Neuronal stem cell (in vitro differentiated cells): ENCODE data around the gene EIF2B5.
"Not testable (repeated sequence)": the region's sequence is repeated elsewhere in the genome, so short reads cannot be mapped to it uniquely, and the experiment has no call there.

Source experiments
- DNase-seq: peaks from one replicate; pipeline ENCODE4 v3.0.0-alpha.2; 2013; ENCODE audit warnings: low spot score
- H2AFZ ChIP-seq: one replicate; pipeline ENCODE4 v1.6.1; 2013; ENCODE audit warnings: mild to moderate bottlenecking, low read length, inconsistent platforms
- H2AK5ac ChIP-seq: 2 replicates; pipeline ENCODE4 v1.6.1; 2013; ENCODE audit warnings: low read depth, mild to moderate bottlenecking, inconsistent platforms, low read length, moderate library complexity, mixed read lengths
- H2BK120ac ChIP-seq: 2 replicates; pipeline ENCODE4 v1.6.1; 2013; ENCODE audit warnings: low read depth, mild to moderate bottlenecking, inconsistent platforms, low read length, moderate library complexity, mixed read lengths
- H2BK12ac ChIP-seq: one replicate; pipeline ENCODE4 v1.6.1; 2013; ENCODE audit warnings: low read length, inconsistent platforms
- H2BK15ac ChIP-seq: 2 replicates; pipeline ENCODE4 v1.6.1; 2013; ENCODE audit warnings: mild to moderate bottlenecking, low read length, inconsistent platforms, mixed read lengths
- H2BK5ac ChIP-seq: one replicate; pipeline ENCODE4 v1.6.1; 2013; ENCODE audit warnings: inconsistent platforms, mild to moderate bottlenecking, low read length, moderate library complexity
- H3K14ac ChIP-seq: one replicate; pipeline ENCODE4 v1.6.1; 2013; ENCODE audit warnings: low read length, inconsistent platforms
- H3K18ac ChIP-seq: 2 replicates; pipeline ENCODE4 v1.6.1; 2013; ENCODE audit warnings: low read length, inconsistent platforms
- H3K23ac ChIP-seq: 2 replicates; pipeline ENCODE4 v1.6.1; 2013; ENCODE audit warnings: low read depth, mild to moderate bottlenecking, mixed read lengths, low read length, inconsistent platforms; ENCODE audit not compliant: poor library complexity
- H3K27ac ChIP-seq: replicated peaks from 3 replicates; pipeline ENCODE4 v1.5.1; 2013; ENCODE audit warnings: low read length, inconsistent platforms
- H3K27me3 ChIP-seq, 3 experiments: 2 replicates each; pipeline ENCODE4 v1.6.1; 2013; ENCODE audit warnings: low read length in 3 of 3, mild to moderate bottlenecking in 2 of 3, inconsistent platforms in 1 of 3, low read depth in 1 of 3, mixed read lengths in 1 of 3, moderate library complexity in 1 of 3; ENCODE audit not compliant: control insufficient read depth in 3 of 3, insufficient read depth in 3 of 3
- H3K36me3 ChIP-seq, 2 donors: replicated peaks in 1 of 2; 2 replicates each; pipeline ENCODE4 v1.6.1; 2013; ENCODE audit warnings: low read length in 2 of 2; ENCODE audit not compliant: control insufficient read depth in 2 of 2, insufficient read depth in 2 of 2
- H3K4ac ChIP-seq: 2 replicates; pipeline ENCODE4 v1.6.1; 2013; ENCODE audit warnings: inconsistent platforms, mild to moderate bottlenecking, low read length, moderate library complexity
- H3K4me1 ChIP-seq, 2 donors: 1 replicate in 1 of 2; 2 replicates in 1 of 2; pipeline ENCODE4 v1.6.1; 2013; ENCODE audit warnings: low read length in 2 of 2, low read depth in 1 of 2; ENCODE audit not compliant: control insufficient read depth in 2 of 2, insufficient read depth in 1 of 2
- H3K4me2 ChIP-seq: one replicate; pipeline ENCODE4 v1.6.1; 2013; ENCODE audit warnings: mild to moderate bottlenecking, low read length, inconsistent platforms; ENCODE audit not compliant: insufficient read depth, poor library complexity, severe bottlenecking
- H3K4me3 ChIP-seq, 2 donors: 2 replicates each; pipeline ENCODE4 v1.5.1; 2013; ENCODE audit warnings: low read length in 2 of 2, mild to moderate bottlenecking in 2 of 2, inconsistent platforms in 1 of 2, moderate library complexity in 1 of 2
- H3K79me1 ChIP-seq: one replicate; pipeline ENCODE4 v1.6.1; 2013; ENCODE audit warnings: low read depth, mild to moderate bottlenecking, inconsistent platforms, low read length, moderate library complexity
- H3K9ac ChIP-seq: one replicate; pipeline ENCODE4 v1.6.1; 2013; ENCODE audit warnings: mild to moderate bottlenecking, low read depth, low read length, inconsistent platforms; ENCODE audit not compliant: poor library complexity
- H3K9me3 ChIP-seq, 2 donors: replicated peaks in 1 of 2; 2 replicates each; pipeline versions ENCODE3 to v1.6.1; 2013; ENCODE audit warnings: low read length in 2 of 2, mild to moderate bottlenecking in 2 of 2, inconsistent platforms in 1 of 2, low read depth in 1 of 2, mixed read lengths in 1 of 2, moderate library complexity in 1 of 2; ENCODE audit not compliant: control insufficient read depth in 2 of 2, insufficient read depth in 1 of 2
- H4K8ac ChIP-seq: one replicate; pipeline ENCODE4 v1.6.1; 2013; ENCODE audit warnings: low read depth, mild to moderate bottlenecking, inconsistent platforms, low read length, moderate library complexity
- H4K91ac ChIP-seq: one replicate; pipeline ENCODE4 v1.6.1; 2013; ENCODE audit warnings: low read length, low read depth, mild to moderate bottlenecking, inconsistent platforms; ENCODE audit not compliant: poor library complexity
- WGBS, 2 donors: extraction: QIAGEN DNeasy Blood & Tissue Kit; methylation state at CpG; one replicate each; pipeline ENCODE4 v1.1.7; 2013; ENCODE audit warnings: missing lambda C conversion rate in 2 of 2, mixed read lengths in 1 of 2; ENCODE audit not compliant: insufficient read length in 2 of 2, insufficient replicate concordance in 1 of 2; ENCODE audit errors: extremely low coverage in 2 of 2; 5-methylcytosine and 5-hydroxymethylcytosine counted together

Gene EIF2B5

DNA sequence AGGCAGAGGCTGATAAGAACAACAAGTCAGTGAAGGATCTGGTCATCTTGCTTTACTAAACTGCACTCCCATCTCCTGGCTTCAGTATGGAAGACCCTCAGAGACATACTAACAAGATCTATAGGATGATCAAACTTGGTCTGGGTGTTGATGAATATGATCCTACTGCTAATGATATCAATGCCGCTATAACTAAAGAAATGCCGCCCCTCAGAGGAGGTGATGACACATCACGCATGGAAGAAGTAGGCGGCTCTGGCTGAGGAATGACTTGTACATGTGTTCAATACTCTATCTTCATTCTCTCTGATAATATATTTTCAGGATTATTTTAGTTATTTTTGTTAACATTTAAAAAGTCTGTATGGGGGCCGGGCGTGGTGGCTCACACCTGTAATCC, 17.5 kb upstream of the EIF2B5 start:
- H3K9ac ChIP-seq, result no peak overlapping the region
- no peak for DNase-seq
- no peak overlapping the region for H3K27ac ChIP-seq
- H3K36me3 ChIP-seq, result no peaks in the 10 kb centered on the region
- no peak overlapping the region for H3K4me2 ChIP-seq
- no CpG with 5 or more reads among the region's 6 CpGs for WGBS, 2 donors
- no peak overlapping the region for H3K4ac ChIP-seq
- no peak overlapping the region for H2AK5ac ChIP-seq
- H3K79me1 ChIP-seq, result no peaks in the 10 kb centered on the region
- no peak overlapping the region for H3K23ac ChIP-seq
- H3K4me1 ChIP-seq, result no peaks in the 10 kb centered on the region
- H3K27me3 ChIP-seq, result peaks cover 0 to 2% (median 0%) of the 10 kb centered on the region in 3 experiments
- H2AFZ ChIP-seq, result no peak overlapping the region
- no peak overlapping the region for H2BK12ac ChIP-seq
- H2BK5ac ChIP-seq, result no peak overlapping the region
- H3K18ac ChIP-seq, result no peak overlapping the region
- H3K4me3 ChIP-seq, result no peak overlapping the region
- H2BK120ac ChIP-seq, result no peak overlapping the region
- H3K14ac ChIP-seq, result no peak overlapping the region
- no peak overlapping the region for H4K8ac ChIP-seq
- H4K91ac ChIP-seq, result no peak overlapping the region
- no peak overlapping the region for H2BK15ac ChIP-seq
- H3K9me3 ChIP-seq, result no peaks in the 10 kb centered on the region

DNA sequence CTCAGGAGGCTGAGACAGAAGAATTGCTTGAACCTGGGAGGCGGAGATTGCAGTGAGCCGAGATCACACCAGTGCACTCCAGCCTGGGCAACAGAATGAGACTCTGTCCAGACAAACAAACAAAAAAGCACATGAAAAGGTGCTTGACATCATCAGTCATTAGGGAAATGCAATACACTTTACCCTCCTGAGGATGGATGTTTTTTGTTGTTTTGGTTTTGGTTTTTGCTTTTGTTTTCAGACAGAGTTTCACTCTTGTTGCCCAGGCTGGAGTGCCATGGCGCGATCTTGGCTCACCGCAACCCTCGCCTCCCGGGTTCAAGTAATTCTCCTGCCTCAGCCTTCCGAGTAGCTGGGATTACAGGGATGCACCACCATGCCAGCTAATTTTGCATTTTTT, 14.1 kb upstream of the EIF2B5 start:
- H4K8ac ChIP-seq, H3K27ac ChIP-seq, H3K27me3 ChIP-seq, H3K4me2 ChIP-seq, H3K9ac ChIP-seq, H3K23ac ChIP-seq, H3K4me3 ChIP-seq, H2AFZ ChIP-seq, H3K4me1 ChIP-seq, H3K14ac ChIP-seq, H3K36me3 ChIP-seq, H2BK12ac ChIP-seq, H2BK5ac ChIP-seq, DNase-seq, H2AK5ac ChIP-seq, H3K18ac ChIP-seq, H3K9me3 ChIP-seq, H2BK15ac ChIP-seq, H2BK120ac ChIP-seq, H3K79me1 ChIP-seq, H3K4ac ChIP-seq, H4K91ac ChIP-seq: not testable (repeated sequence)
- WGBS, 2 donors, result no CpG with 5 or more reads among the region's 8 CpGs

DNA sequence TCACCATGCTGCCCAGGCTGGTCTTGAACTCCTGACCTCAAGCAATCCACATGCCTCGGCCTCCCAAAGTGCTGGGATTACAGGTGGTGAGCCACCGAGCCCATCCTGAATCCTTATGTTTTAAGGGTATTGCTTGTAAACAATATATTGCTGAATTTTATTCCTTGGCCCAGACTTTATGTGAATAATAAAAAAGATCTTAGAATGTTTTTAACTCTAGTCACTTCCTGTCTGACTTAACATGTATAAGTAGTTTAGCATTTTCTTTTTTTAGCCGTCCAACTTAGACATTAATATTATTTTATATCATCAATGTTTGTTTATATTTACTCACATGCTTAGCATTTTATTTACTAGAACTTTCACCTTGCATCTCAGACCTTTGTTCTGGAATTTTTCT, 9.2 kb upstream of the EIF2B5 start:
- DNase-seq, result no peak
- no peaks in the 10 kb centered on the region for H3K36me3 ChIP-seq
- H3K4me3 ChIP-seq, result no peak overlapping the region
- H3K79me1 ChIP-seq, result no peaks in the 10 kb centered on the region
- no peak overlapping the region for H2BK15ac ChIP-seq
- H3K4ac ChIP-seq, result no peak overlapping the region
- no CpG with 5 or more reads among the region's 3 CpGs for WGBS, 2 donors
- H3K27ac ChIP-seq, result no peak overlapping the region
- no peaks in the 10 kb centered on the region for H3K9me3 ChIP-seq
- H2AK5ac ChIP-seq, result no peak overlapping the region
- no peak overlapping the region for H2BK5ac ChIP-seq
- no peaks in the 10 kb centered on the region for H3K27me3 ChIP-seq
- H2AFZ ChIP-seq, result no peak overlapping the region
- no peak overlapping the region for H4K8ac ChIP-seq
- no peak overlapping the region for H3K18ac ChIP-seq
- no peak overlapping the region for H3K23ac ChIP-seq
- H2BK120ac ChIP-seq, result no peak overlapping the region
- H3K4me2 ChIP-seq, result no peak overlapping the region
- no peak overlapping the region for H3K14ac ChIP-seq
- no peaks in the 10 kb centered on the region for H3K4me1 ChIP-seq
- no peak overlapping the region for H3K9ac ChIP-seq
- H2BK12ac ChIP-seq, result no peak overlapping the region
- no peak overlapping the region for H4K91ac ChIP-seq

DNA sequence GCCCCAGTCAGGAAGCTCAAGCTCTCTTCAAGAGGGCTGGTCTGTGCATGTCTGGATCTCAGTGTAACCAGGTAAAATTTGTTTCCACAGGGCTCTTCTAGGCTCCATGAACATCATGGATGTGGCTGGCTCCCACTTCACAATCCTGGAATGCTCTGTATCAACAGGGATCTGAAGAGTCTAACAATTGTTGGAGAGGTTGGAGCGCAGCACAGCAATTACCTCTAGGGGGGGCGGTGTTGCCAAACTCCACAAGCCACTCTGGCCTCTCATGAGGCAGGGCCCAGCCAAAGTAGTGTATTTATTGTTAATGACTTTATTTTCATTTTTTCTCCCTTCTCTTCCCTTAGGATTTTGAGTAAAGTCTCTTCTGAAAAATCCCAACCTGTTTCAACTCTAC, 6.1 kb upstream of the EIF2B5 start:
- WGBS, 2 donors, result no CpG with 5 or more reads among the region's 2 CpGs

More for the DNA sequence above, 6.1 kb upstream of the EIF2B5 start:
- H3K14ac ChIP-seq, result no peak overlapping the region
- H2BK12ac ChIP-seq, result no peak overlapping the region
- H3K79me1 ChIP-seq, result no peaks in the 10 kb centered on the region
- H2AFZ ChIP-seq, result peak overlapping the region; percentile 46
- no peak overlapping the region for H4K8ac ChIP-seq
- H3K27ac ChIP-seq, result no peak overlapping the region
- no peak overlapping the region for H3K18ac ChIP-seq
- H4K91ac ChIP-seq, result no peak overlapping the region
- DNase-seq, result peak; percentile 31
- no peak overlapping the region for H3K4ac ChIP-seq
- no peak overlapping the region for H3K23ac ChIP-seq
- no peaks in the 10 kb centered on the region for H3K9me3 ChIP-seq
- H2BK15ac ChIP-seq, result no peak overlapping the region
- H3K4me2 ChIP-seq, result no peak overlapping the region
- no peak overlapping the region for H3K9ac ChIP-seq
- H2BK5ac ChIP-seq, result no peak overlapping the region
- H3K27me3 ChIP-seq, result peaks cover 0 to 4% (median 0%) of the 10 kb centered on the region in 3 experiments
- H3K4me1 ChIP-seq, result peaks cover 0 to 3% of the 10 kb centered on the region in 2 donors
- no peak overlapping the region for H3K4me3 ChIP-seq
- H2AK5ac ChIP-seq, result no peak overlapping the region
- H2BK120ac ChIP-seq, result no peak overlapping the region
- H3K36me3 ChIP-seq, result no peaks in the 10 kb centered on the region
